Neuronal stem cell (in vitro differentiated cells): ENCODE results near the gene MPPED2. TPM values are rescaled to one million over a fixed set of nuclear protein-coding genes. Genes with fewer than 3 reads are reported as not detected.

Source experiments
- DNase-seq: peaks from one replicate; pipeline ENCODE4 v3.0.0-alpha.2; 2013; ENCODE audit warnings: low spot score
- H2AFZ ChIP-seq: one replicate; pipeline ENCODE4 v1.6.1; 2013; ENCODE audit warnings: mild to moderate bottlenecking, low read length, inconsistent platforms
- H2AK5ac ChIP-seq: 2 replicates; pipeline ENCODE4 v1.6.1; 2013; ENCODE audit warnings: low read depth, mild to moderate bottlenecking, inconsistent platforms, low read length, moderate library complexity, mixed read lengths
- H2BK120ac ChIP-seq: 2 replicates; pipeline ENCODE4 v1.6.1; 2013; ENCODE audit warnings: low read depth, mild to moderate bottlenecking, inconsistent platforms, low read length, moderate library complexity, mixed read lengths
- H2BK12ac ChIP-seq: one replicate; pipeline ENCODE4 v1.6.1; 2013; ENCODE audit warnings: low read length, inconsistent platforms
- H2BK15ac ChIP-seq: 2 replicates; pipeline ENCODE4 v1.6.1; 2013; ENCODE audit warnings: mild to moderate bottlenecking, low read length, inconsistent platforms, mixed read lengths
- H2BK5ac ChIP-seq: one replicate; pipeline ENCODE4 v1.6.1; 2013; ENCODE audit warnings: inconsistent platforms, mild to moderate bottlenecking, low read length, moderate library complexity
- H3K14ac ChIP-seq: one replicate; pipeline ENCODE4 v1.6.1; 2013; ENCODE audit warnings: low read length, inconsistent platforms
- H3K18ac ChIP-seq: 2 replicates; pipeline ENCODE4 v1.6.1; 2013; ENCODE audit warnings: low read length, inconsistent platforms
- H3K23ac ChIP-seq: 2 replicates; pipeline ENCODE4 v1.6.1; 2013; ENCODE audit warnings: low read depth, mild to moderate bottlenecking, mixed read lengths, low read length, inconsistent platforms; ENCODE audit not compliant: poor library complexity
- H3K27ac ChIP-seq: replicated peaks from 3 replicates; pipeline ENCODE4 v1.5.1; 2013; ENCODE audit warnings: low read length, inconsistent platforms
- H3K27me3 ChIP-seq, 3 experiments: 2 replicates each; pipeline ENCODE4 v1.6.1; 2013; ENCODE audit warnings: low read length in 3 of 3, mild to moderate bottlenecking in 2 of 3, inconsistent platforms in 1 of 3, low read depth in 1 of 3, mixed read lengths in 1 of 3, moderate library complexity in 1 of 3; ENCODE audit not compliant: control insufficient read depth in 3 of 3, insufficient read depth in 3 of 3
- H3K36me3 ChIP-seq, 2 donors: replicated peaks in 1 of 2; 2 replicates each; pipeline ENCODE4 v1.6.1; 2013; ENCODE audit warnings: low read length in 2 of 2; ENCODE audit not compliant: control insufficient read depth in 2 of 2, insufficient read depth in 2 of 2
- H3K4ac ChIP-seq: 2 replicates; pipeline ENCODE4 v1.6.1; 2013; ENCODE audit warnings: inconsistent platforms, mild to moderate bottlenecking, low read length, moderate library complexity
- H3K4me1 ChIP-seq, 2 donors: 1 replicate in 1 of 2; 2 replicates in 1 of 2; pipeline ENCODE4 v1.6.1; 2013; ENCODE audit warnings: low read length in 2 of 2, low read depth in 1 of 2; ENCODE audit not compliant: control insufficient read depth in 2 of 2, insufficient read depth in 1 of 2
- H3K4me2 ChIP-seq: one replicate; pipeline ENCODE4 v1.6.1; 2013; ENCODE audit warnings: mild to moderate bottlenecking, low read length, inconsistent platforms; ENCODE audit not compliant: insufficient read depth, poor library complexity, severe bottlenecking
- H3K4me3 ChIP-seq, 2 donors: 2 replicates each; pipeline ENCODE4 v1.5.1; 2013; ENCODE audit warnings: low read length in 2 of 2, mild to moderate bottlenecking in 2 of 2, inconsistent platforms in 1 of 2, moderate library complexity in 1 of 2
- H3K79me1 ChIP-seq: one replicate; pipeline ENCODE4 v1.6.1; 2013; ENCODE audit warnings: low read depth, mild to moderate bottlenecking, inconsistent platforms, low read length, moderate library complexity
- H3K9ac ChIP-seq: one replicate; pipeline ENCODE4 v1.6.1; 2013; ENCODE audit warnings: mild to moderate bottlenecking, low read depth, low read length, inconsistent platforms; ENCODE audit not compliant: poor library complexity
- H3K9me3 ChIP-seq, 2 donors: replicated peaks in 1 of 2; 2 replicates each; pipeline versions ENCODE3 to v1.6.1; 2013; ENCODE audit warnings: low read length in 2 of 2, mild to moderate bottlenecking in 2 of 2, inconsistent platforms in 1 of 2, low read depth in 1 of 2, mixed read lengths in 1 of 2, moderate library complexity in 1 of 2; ENCODE audit not compliant: control insufficient read depth in 2 of 2, insufficient read depth in 1 of 2
- H4K8ac ChIP-seq: one replicate; pipeline ENCODE4 v1.6.1; 2013; ENCODE audit warnings: low read depth, mild to moderate bottlenecking, inconsistent platforms, low read length, moderate library complexity
- H4K91ac ChIP-seq: one replicate; pipeline ENCODE4 v1.6.1; 2013; ENCODE audit warnings: low read length, low read depth, mild to moderate bottlenecking, inconsistent platforms; ENCODE audit not compliant: poor library complexity
- WGBS, 2 donors: extraction: QIAGEN DNeasy Blood & Tissue Kit; methylation state at CpG; one replicate each; pipeline ENCODE4 v1.1.7; 2013; ENCODE audit warnings: missing lambda C conversion rate in 2 of 2, mixed read lengths in 1 of 2; ENCODE audit not compliant: insufficient read length in 2 of 2, insufficient replicate concordance in 1 of 2; ENCODE audit errors: extremely low coverage in 2 of 2; 5-methylcytosine and 5-hydroxymethylcytosine counted together
- polyA plus RNA-seq, 2 experiments: library from polyadenylated mRNA; stranded (reverse); fragments of 200-250 nt; gene quantifications; one replicate each; pipeline ENCODE4 v1.2.3, GENCODE V29; 2013

MPPED2 gene
- polyA plus RNA-seq (2013, experiment 1 of 2), result 6.3 TPM
- polyA plus RNA-seq (2013, experiment 2 of 2), result 6.8 TPM

GRCh38 chr11:30586251-30587144 lies at the start of gene MPPED2:
TSS of gene MPPED2 (minus strand) at chr11:30586353. CDS start at chr11:30580373, 5,980 bp downstream.
- Histone ChIP-seq H3K18ac (peak within 1 kb of the TSS; percentile 98), H3K36me3 (no peaks in the 10 kb centered on the region), H3K23ac (peak within 1 kb of the TSS; percentile 20), H2BK120ac (peak within 1 kb of the TSS; percentile 92), H3K4me2 (peak within 1 kb of the TSS; percentile 96), H3K4ac (no peak within 1 kb of the TSS), H4K91ac (peak within 1 kb of the TSS; percentile 85), H3K9ac (peak within 1 kb of the TSS; percentile 91), H2AK5ac (no peak within 1 kb of the TSS), H3K4me3 (peak within 1 kb of the TSS; percentile 42 to 84), H2BK15ac (peak within 1 kb of the TSS; percentile 89), H3K4me1 (peaks cover 0 to 6% of the 10 kb centered on the region in 2 donors), H2AFZ (peak within 1 kb of the TSS; percentile 99), H3K79me1 (peaks cover 9% of the 10 kb centered on the region), H3K27me3 (peaks cover 0 to 69% (median 9%) of the 10 kb centered on the region in 3 experiments), H2BK5ac (peak within 1 kb of the TSS; percentile 94), H3K27ac (peak within 1 kb of the TSS; percentile 84), H3K9me3 (no peaks in the 10 kb centered on the region), H4K8ac (peak within 1 kb of the TSS; percentile 3), H2BK12ac (peak within 1 kb of the TSS; percentile 58), H3K14ac (peak within 1 kb of the TSS; percentile 89)
- DNase-seq, result peak; percentile 79
- WGBS, 2 donors, result no CpG with 5 or more reads among the region's 49 CpGs

- DNase-seq, result peak; percentile 52
- H3K4ac ChIP-seq, result no peak overlapping the region
- H3K23ac ChIP-seq, result no peak overlapping the region
- no peak overlapping the region for H3K27ac ChIP-seq
- H2AK5ac ChIP-seq, result no peak overlapping the region
- H4K91ac ChIP-seq, result no peak overlapping the region
- peak overlapping the region; percentile 40 for H3K4me2 ChIP-seq
- no peak overlapping the region for H4K8ac ChIP-seq
- H2BK5ac ChIP-seq, result no peak overlapping the region
- WGBS, 2 donors, result no CpG with 5 or more reads among the region's 13 CpGs
- H3K4me1 ChIP-seq, result no peaks in the 10 kb centered on the region
- H3K14ac ChIP-seq, result no peak overlapping the region
- H2BK120ac ChIP-seq, result no peak overlapping the region
- H2BK15ac ChIP-seq, result no peak overlapping the region
- no peaks in the 10 kb centered on the region for H3K9me3 ChIP-seq
- H3K4me3 ChIP-seq, result peak overlapping the region in 1 of 2 donors; percentile 36
- no peaks in the 10 kb centered on the region for H3K27me3 ChIP-seq
- no peak overlapping the region for H2BK12ac ChIP-seq
- H3K79me1 ChIP-seq, result no peaks in the 10 kb centered on the region
- H3K9ac ChIP-seq, result no peak overlapping the region
- no peak overlapping the region for H3K18ac ChIP-seq
- peak overlapping the region; percentile 85 for H2AFZ ChIP-seq
- no peaks in the 10 kb centered on the region for H3K36me3 ChIP-seq
Measured at GRCh38 chr11:30635401-30635989, 49.3 kb upstream of the MPPED2 start.

DNA sequence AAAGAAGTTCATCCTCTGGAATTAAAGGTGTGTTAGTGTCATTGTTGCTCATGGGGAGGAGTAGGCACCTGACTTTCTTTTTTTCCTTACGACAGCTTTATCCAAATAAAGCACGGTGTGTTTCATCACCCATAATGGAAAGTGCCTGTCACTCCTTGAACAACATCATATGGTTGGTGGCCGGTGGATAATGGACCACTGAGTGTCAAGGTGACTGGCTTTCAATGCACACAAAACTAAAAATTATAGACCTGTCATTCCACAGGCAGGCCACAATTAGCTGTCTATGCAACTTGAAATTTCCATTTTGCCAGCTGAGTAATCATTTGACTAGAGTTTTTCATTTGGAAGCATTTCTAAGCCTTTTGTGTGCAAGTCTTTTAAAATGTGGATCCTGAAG lies 45.0 kb upstream of the MPPED2 start:
- no peaks in the 10 kb centered on the region for H3K9me3 ChIP-seq
- no peak overlapping the region for H2AFZ ChIP-seq
- no peak overlapping the region for H2AK5ac ChIP-seq
- no peak overlapping the region for H3K27ac ChIP-seq
- no peak overlapping the region for H3K14ac ChIP-seq
- H3K79me1 ChIP-seq, result no peaks in the 10 kb centered on the region
- H4K91ac ChIP-seq, result no peak overlapping the region
- H3K4ac ChIP-seq, result no peak overlapping the region
- no peak for DNase-seq
- no peaks in the 10 kb centered on the region for H3K36me3 ChIP-seq
- no peak overlapping the region for H2BK15ac ChIP-seq
- no CpG with 5 or more reads among the region's 3 CpGs for WGBS, 2 donors
- no peak overlapping the region for H3K18ac ChIP-seq
- H3K27me3 ChIP-seq, result no peaks in the 10 kb centered on the region
- no peak overlapping the region for H3K4me2 ChIP-seq
- no peak overlapping the region for H4K8ac ChIP-seq
- H3K9ac ChIP-seq, result no peak overlapping the region
- no peak overlapping the region for H2BK12ac ChIP-seq
- H3K4me3 ChIP-seq, result no peak overlapping the region
- H3K23ac ChIP-seq, result no peak overlapping the region
- H3K4me1 ChIP-seq, result no peaks in the 10 kb centered on the region
- H2BK120ac ChIP-seq, result no peak overlapping the region
- H2BK5ac ChIP-seq, result no peak overlapping the region

GRCh38 chr11:30619767-30620166 lies 33.6 kb upstream of the MPPED2 start:
- Histone ChIP-seq H4K8ac (no peak overlapping the region), H3K4me1 (no peaks in the 10 kb centered on the region), H2BK5ac (no peak overlapping the region), H2AFZ (no peak overlapping the region), H3K9ac (no peak overlapping the region), H3K14ac (no peak overlapping the region), H3K4me3 (no peak overlapping the region), H2BK15ac (no peak overlapping the region), H2AK5ac (no peak overlapping the region), H3K36me3 (no peaks in the 10 kb centered on the region), H3K9me3 (peaks cover 0 to 3% of the 10 kb centered on the region in 2 donors), H2BK120ac (no peak overlapping the region), H3K4me2 (no peak overlapping the region), H2BK12ac (no peak overlapping the region), H3K23ac (no peak overlapping the region), H3K27ac (no peak overlapping the region), H3K79me1 (no peaks in the 10 kb centered on the region), H4K91ac (no peak overlapping the region), H3K18ac (no peak overlapping the region), H3K27me3 (no peaks in the 10 kb centered on the region), H3K4ac (no peak overlapping the region)
- no peak for DNase-seq
- WGBS, 2 donors, result no CpG with 5 or more reads among the region's 1 CpG
